Parathyroid adenoma (tissue), 2 donors: Measurements from ENCODE around the gene ERICH2.

Source experiments
- H2AFZ ChIP-seq: fragments of 300-600 bp; sonication (generic); one replicate; pipeline ENCODE4 v1.7.0; 2017; ENCODE audit warnings: antibody characterized with exemption, mild to moderate bottlenecking
- H3K27ac ChIP-seq: fragments of 300-600 bp; sonication (generic); one replicate; pipeline ENCODE4 v1.7.0; 2017
- H3K27me3 ChIP-seq: fragments of 300-600 bp; sonication (generic); one replicate; pipeline ENCODE4 v1.7.0; 2017; ENCODE audit warnings: low read length; ENCODE audit not compliant: control insufficient read depth, insufficient read depth
- H3K36me3 ChIP-seq: fragments of 300-600 bp; sonication (generic); one replicate; pipeline ENCODE4 v1.7.0; 2017; ENCODE audit warnings: low read length; ENCODE audit not compliant: control insufficient read depth, insufficient read depth
- H3K4me1 ChIP-seq: fragments of 300-600 bp; sonication (generic); one replicate; pipeline ENCODE4 v1.7.0; 2017; ENCODE audit warnings: control low read depth
- H3K4me2 ChIP-seq: fragments of 300-600 bp; sonication (generic); one replicate; pipeline ENCODE4 v1.7.0; 2017; ENCODE audit warnings: low read length
- H3K4me3 ChIP-seq: fragments of 300-600 bp; sonication (generic); one replicate; pipeline ENCODE4 v1.7.0; 2017; ENCODE audit warnings: low read depth, low read length
- H3K79me2 ChIP-seq: fragments of 300-600 bp; sonication (generic); one replicate; pipeline ENCODE4 v1.7.0; 2017; ENCODE audit warnings: control low read depth
- H3K9ac ChIP-seq: fragments of 300-600 bp; sonication (generic); one replicate; pipeline ENCODE4 v1.7.0; 2017; ENCODE audit warnings: mild to moderate bottlenecking
- H3K9me3 ChIP-seq: fragments of 300-600 bp; sonication (generic); one replicate; pipeline ENCODE4 v1.7.0; 2017; ENCODE audit warnings: low read length; ENCODE audit not compliant: control insufficient read depth
- CTCF ChIP-seq: fragments of 300-600 bp; sonication (generic); IDR thresholded peaks from one replicate; pipeline ENCODE4 v1.7.0; 2017; ENCODE audit warnings: antibody characterized with exemption, mild to moderate bottlenecking
- donor health status: primary hyperparathyroidism.

The ERICH2 gene

GRCh38 chr2:170806548-170806947 is 36.4 kb downstream of the ERICH2 start:
- H3K4me3 ChIP-seq: no peak overlapping the region
- H3K4me2 ChIP-seq: no peak overlapping the region
- peak overlapping the region; percentile 14 for H2AFZ ChIP-seq
- TF ChIP-seq CTCF: no peak
- no peaks in the 10 kb centered on the region for H3K36me3 ChIP-seq
- no peaks in the 10 kb centered on the region for H3K9me3 ChIP-seq
- no peak overlapping the region for H3K27ac ChIP-seq
- no peaks in the 10 kb centered on the region for H3K27me3 ChIP-seq
- H3K9ac ChIP-seq: no peak overlapping the region
- no peaks in the 10 kb centered on the region for H3K79me2 ChIP-seq
- no peaks in the 10 kb centered on the region for H3K4me1 ChIP-seq

DNA sequence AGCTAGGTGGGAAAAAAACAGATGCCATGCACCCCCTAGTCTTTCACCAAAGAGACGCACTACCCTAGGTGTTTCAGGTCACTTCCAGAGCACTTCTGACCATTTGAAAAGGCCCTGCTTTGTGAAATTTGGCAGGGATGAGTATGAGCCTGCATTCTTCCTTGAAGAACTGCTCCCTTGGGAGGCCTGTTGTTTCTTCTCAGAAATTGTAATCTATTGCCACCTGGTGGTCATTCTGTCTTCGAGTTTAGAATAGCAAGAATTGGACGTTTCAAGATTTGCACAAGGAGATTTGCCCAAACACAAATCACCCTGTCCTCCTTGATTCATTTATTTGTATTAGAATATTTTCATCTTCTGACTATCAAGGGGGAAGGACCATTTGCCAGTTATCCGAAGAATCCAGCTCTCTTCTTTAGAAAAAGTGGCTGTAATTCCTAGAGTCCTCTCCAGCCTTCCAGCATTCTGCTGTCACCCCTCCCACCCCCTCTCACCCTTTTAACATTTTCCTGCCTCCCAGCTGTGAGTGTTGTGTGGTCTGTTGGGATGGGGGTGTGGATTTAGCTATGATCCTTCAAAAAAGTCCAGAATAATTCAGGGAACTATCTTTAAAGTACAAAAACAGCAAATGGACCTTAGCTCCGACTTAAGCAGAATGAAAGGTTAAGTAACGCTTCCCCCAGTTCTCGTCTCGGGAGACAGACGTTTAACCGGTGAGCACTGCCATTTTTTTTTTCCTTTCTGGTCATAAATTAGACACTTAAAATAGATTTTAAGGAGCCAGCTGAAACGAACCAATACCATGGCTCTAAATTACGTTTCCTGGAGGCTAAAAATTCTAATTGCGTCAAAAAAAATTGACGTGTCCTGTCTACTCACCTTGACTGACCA is 42.8 kb downstream of the ERICH2 start:
- Histone ChIP-seq H3K4me3 (no peak overlapping the region), H3K9me3 (no peaks in the 10 kb centered on the region), H3K9ac (no peak overlapping the region), H3K36me3 (no peaks in the 10 kb centered on the region), H3K27ac (no peak overlapping the region), H3K4me1 (no peaks in the 10 kb centered on the region), H2AFZ (peak overlapping the region; percentile 57), H3K4me2 (no peak overlapping the region), H3K79me2 (no peaks in the 10 kb centered on the region), H3K27me3 (no peaks in the 10 kb centered on the region)
- peak; percentile 75 for TF ChIP-seq CTCF

DNA sequence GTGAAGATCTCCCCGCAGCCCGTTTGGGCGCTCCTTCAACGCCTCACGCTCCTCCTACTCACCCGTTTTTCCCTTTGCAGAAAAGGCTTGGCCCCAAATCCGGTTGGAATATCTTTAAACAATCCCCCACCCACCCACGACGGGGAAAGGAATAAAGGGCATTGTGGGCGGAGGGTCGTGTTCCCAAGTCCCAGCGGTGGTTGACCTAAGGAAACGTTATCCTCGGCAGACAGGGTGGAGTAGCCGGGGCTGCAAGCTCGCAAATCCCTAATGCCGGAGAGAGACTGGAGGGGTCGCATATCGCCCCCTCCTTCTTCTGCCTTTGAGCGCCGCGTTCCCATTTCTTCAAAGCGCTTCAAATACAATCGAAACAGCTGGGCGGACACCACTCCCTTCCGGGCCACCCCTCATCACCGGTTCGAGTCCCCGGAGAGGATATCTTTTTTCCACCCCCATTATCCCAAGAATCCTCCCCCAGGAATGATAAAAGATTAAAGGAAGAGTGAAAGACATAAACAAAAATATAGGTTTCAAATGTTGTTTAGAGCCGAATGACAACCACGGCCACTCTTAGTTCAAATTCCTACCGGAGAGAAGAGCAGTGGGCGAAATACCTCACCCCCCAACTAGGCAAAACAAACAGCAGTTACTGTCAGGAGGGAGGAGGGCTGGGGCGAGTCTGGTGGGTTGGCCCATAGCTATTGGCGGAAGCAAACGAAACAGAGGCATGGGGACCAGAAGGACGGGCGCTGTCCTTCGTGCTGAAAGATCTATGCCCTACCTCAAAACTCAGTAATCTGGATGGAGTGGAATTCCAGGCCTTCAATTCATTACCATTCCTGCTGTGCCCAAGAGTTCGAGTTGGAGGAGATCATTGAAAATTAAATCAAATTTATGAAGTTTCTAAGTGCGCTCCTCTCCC is 43.7 kb downstream of the ERICH2 start:
- Histone ChIP-seq H2AFZ (peak overlapping the region; percentile 57), H3K4me1 (peaks cover 5% of the 10 kb centered on the region), H3K9me3 (no peaks in the 10 kb centered on the region), H3K27ac (no peak overlapping the region), H3K36me3 (no peaks in the 10 kb centered on the region), H3K79me2 (peaks cover 6% of the 10 kb centered on the region), H3K4me3 (no peak overlapping the region), H3K4me2 (no peak overlapping the region), H3K9ac (no peak overlapping the region), H3K27me3 (no peaks in the 10 kb centered on the region)
- TF ChIP-seq CTCF: no peak

DNA sequence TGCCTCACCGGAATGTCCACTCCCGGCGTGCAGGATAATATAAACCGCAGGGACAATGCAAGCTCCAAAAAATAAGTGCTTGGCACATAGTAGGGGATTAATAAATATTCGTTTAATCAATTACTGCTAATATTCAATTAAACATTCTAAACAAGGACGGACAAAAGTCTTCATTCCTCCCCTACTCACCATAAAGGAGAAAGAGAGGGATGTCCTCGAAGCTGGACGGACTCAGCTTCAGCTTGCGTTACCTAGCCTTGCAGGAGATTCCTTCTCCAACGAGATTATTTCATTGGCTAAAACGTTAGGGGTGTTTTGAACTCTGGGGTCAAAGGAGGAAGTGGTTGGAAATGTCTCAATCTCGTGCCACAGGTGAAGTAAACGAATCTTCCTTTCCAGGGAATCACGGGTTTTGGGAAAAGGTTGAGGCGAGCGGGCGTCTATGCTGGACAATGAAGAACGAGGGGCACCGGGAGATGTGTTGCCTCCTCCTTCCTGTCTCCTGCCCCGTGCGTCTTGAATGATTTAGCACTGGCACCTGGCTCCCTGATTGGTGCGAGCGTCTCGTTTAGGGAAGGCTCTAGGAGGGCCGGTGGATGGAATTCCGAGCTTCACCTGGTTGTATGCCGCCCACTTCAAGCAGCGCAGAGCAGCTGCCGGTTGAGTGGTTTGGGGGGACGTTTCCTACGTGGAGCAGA is 44.5 kb downstream of the ERICH2 start:
- no peak for TF ChIP-seq CTCF
- H3K79me2 ChIP-seq: peaks cover 6% of the 10 kb centered on the region
- H3K9me3 ChIP-seq: no peaks in the 10 kb centered on the region
- no peak overlapping the region for H3K4me3 ChIP-seq
- H3K4me1 ChIP-seq: peaks cover 5% of the 10 kb centered on the region
- no peaks in the 10 kb centered on the region for H3K36me3 ChIP-seq
- no peak overlapping the region for H3K27ac ChIP-seq
- H2AFZ ChIP-seq: no peak overlapping the region
- no peak overlapping the region for H3K4me2 ChIP-seq
- no peaks in the 10 kb centered on the region for H3K27me3 ChIP-seq
- no peak overlapping the region for H3K9ac ChIP-seq
